Activated T-helper 1 cell treated with Interleukin-2 at 50 U/mL for 16 hours (primary cell): ENCODE measurements around the gene BCAP29.
"Not testable (repeated sequence)": the region's sequence is repeated elsewhere in the genome, so short reads cannot be mapped to it uniquely, and the experiment has no call there.

Experiments
- DNase-seq: peaks from one replicate; pipeline ENCODE4 v3.0.0-alpha.2; 2020; ENCODE audit warnings: low read depth

The BCAP29 gene

DNA sequence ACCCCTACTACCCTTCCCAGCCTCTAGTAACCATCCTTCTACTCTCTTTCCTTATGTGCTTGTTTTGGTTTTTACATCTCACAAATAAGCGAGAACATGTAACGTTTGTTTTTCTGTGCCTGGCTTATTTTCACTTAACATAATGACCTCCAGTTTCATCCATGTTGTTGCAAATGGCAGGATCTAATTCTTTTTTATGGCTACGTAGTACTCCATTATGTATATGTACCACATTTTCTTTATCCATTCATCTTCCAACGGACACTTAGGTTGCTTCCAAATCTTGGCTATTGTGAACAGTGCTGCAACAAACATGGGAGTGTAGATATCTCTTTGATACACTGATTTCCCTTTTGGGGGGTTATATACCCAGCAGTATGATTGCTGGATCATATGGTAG, 47.0 kb downstream of the BCAP29 start:
- DNase-seq, result no peak

DNA sequence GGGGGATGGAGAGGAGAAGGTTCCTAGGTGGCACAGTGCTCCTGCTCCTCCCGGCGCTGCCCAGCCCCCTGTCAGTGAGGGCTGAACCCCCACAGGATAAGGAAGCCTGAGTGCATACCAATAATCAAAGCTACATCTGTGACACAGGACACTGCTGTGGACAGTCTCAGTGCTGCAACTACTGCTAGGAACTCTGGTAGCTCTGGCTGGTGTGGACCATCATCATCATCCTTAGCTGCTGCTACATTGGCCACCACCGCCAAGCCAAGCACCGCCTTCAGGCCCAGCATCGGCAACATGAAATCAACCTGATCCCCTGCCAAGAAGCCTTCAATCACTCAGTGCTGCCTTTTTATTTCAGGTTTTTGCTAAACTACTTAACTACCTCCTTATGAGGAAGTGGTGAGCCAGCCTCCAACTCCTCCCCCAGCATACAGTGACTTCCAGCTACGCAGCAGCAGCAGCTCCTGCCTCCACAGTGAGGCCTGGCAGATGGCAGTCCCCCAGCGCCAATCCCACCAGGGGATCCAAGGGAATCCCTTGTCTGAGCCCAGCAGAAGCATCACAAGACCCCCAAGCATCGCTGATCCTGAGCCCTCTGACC, 48.5 kb downstream of the BCAP29 start:
- DNase-seq, result no peak

DNA sequence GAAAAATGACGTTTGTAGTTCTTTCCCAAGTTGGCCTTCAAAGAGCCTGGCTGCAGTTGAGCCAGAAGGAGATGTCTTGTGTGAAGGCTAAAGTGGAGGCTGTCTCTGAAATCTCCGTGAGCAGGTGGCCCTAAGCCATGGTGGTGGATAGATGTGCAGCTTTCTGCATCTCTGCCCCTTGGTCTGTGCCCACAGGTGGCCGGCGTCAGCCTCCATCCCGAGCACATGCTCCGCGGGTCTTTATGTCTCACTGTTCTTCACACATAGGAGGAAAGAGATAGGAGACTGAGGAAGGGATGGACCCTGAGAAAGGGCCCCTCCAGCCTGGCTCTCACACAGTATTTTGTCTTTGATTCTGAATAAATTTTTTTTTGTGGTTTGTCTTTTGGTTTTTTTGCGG, 50.3 kb downstream of the BCAP29 start:
- DNase-seq, result no peak

DNA sequence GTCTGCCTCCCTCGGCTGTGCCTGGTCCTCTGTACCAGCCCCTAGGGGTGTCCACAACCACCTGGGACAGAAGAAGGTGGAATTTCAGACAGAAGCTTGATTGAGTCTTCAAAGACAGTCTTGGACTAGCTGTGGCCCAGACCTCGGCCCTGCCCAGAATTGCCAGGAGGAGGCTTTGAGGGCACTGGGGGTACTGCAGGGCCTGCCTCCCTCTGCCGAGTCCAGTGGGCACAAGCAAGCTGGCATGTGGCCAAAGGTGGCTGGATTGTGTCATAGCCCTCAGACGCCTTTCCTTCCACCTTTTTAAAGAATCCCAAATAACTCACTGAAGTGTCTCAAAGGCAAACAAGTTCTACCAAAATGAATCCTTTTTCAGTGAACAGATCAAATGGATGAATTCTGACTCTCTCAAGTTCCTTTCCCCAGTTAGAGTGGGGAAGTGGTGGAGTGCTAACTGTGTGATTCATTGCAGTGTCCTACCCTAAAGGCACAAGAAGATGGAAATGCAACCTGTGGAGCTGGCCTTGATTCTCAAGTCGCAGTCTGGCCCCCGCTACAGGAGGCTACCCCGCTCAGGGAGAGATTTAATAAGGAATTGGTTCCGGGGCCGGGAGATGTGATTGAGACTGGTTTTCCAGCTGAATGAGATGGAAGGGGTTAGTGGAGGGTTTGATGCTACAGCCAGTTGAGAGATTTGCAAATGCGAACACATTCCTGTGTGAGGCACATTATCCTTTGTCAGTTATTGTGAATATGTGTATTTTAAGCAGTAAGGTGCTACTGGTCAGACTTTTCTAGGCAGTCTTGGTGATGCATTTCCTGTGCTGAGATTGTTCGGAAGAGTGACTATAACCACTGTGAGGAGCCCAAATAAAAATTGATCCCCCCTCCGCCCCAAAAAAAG, 51.8 kb downstream of the BCAP29 start:
- DNase-seq, result no peak

DNA sequence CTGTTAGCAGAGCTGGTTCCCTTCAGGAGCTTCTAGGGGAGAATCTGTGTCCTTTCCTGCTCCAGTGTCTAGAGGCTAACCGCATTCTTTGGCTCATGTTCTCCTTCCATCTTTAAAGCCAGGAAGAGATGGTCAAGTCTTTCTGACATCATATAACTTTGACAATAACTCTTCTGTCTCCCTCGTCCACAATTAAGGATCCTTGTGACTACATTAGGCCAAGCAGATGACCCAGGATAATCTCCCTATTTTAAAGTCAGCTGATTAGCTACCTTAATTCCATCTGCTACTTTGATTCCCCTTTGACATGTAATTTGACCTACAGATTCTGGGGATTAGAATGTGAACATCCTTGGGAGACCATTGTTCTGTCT, 52.4 kb downstream of the BCAP29 start:
- DNase-seq, result no peak

DNA sequence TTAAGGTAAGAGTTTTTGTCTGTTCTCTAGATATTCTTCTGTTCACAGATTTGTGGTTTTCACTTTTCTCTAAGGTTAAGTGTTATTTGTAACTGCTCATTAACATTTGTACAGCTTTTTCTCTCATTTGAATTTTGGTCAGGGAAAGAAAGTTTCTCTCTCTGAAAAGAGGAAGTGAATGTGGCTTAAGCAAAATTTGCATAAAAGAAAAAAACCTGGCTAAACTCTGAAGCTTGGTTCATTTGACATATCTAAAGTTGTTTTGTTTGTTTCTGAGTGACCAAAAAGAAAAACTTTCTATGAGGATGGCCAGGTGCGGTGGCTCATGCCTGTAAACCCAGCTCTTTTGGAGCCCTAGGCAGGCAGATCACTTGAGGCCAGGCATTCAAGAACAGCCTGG, 58.5 kb downstream of the BCAP29 start:
- no peak for DNase-seq

DNA sequence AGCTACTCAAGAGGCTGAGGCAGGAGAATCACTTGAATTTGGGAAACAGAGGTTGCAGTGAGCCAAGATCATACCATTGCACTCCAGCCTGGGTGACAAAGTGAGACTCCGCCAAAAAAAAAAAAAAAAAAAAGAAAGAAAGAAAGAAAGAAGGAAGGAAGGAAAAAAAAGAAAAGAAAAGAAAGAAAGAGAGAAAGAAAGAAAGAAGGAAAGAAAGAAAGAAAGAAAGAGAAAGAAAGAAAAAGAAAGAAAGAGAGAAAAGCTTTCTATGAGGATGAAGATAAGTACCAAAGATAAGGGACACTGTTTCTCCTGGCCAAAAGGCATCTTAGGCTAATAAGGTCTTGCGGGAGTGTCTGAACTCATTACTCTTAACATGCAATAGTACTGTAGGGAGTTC, 59.0 kb downstream of the BCAP29 start:
- not testable (repeated sequence) for DNase-seq

DNA sequence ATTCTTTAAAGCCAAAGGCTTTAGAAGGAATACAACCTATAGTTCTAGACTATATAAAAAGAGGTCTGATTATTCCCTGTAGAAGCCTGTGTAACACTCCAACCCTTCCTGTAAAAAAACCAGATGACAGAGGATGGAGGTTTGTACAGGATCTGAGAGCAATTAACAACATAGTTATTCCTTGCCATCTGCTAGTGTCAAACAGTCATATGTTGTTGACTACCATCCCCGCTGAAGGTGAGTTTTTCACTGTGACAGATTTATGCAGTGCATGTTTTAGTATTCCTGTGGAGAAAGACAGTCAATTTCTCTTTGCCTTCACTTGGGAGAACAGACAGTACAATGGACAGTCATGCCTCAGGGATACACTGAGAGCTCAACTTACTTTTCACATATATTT, 61.6 kb downstream of the BCAP29 start:
- no peak for DNase-seq

DNA sequence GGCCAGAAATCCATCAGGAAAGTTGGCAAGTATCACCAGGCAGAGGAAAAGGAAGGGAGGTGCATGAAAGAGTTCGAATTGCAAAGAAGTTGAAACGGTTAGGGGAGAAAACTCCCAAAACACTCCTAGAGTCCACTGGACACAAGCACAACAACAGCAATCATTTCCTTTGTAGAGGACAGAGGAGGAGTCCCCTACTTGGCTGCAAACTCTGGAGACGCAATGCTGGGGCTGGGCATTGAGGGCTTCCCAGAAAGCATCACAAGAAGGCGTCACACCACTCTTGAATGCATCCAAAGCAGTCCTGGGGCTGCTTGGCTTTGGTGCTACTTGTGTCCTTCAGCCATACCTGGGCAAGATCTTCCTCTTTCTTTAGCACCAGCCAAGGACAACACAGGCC, 62.5 kb downstream of the BCAP29 start:
- no peak for DNase-seq

DNA sequence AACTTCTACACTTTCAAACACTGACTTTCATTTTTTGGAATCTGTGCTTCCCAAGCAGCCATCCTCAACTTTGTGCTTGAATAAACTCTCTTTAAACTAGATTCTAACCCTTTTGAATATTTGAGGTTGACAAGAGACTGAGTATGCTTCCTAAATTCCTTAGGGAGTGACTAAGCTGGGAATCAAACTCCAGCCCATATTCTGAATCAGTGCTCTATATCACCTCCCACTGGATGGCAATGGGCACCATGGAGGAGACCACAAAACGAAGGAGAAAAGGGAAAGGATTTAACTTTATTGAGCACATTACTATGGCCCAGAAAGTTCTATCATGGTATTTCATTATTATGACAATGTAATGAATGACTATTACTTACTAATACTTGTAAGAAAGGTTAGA, 63.4 kb downstream of the BCAP29 start:
- DNase-seq, result no peak

DNA sequence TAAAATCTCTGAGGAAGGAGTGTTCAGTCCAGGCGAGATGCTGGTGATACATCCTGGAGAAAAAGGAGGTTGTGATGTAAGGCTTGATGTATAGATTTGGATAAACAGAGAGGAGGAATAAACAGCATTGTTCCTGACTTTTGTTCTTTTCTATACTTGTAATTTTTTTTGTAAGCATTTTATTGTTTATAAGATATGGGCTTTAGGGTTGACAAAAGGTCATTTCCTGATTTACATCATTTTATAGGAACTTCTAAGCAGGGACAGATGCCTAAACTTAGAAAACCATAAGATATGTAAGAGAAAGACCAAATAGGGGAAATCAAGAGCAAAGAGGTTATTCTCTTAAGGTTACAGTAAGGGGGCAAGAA, 63.9 kb downstream of the BCAP29 start:
- DNase-seq, result no peak

DNA sequence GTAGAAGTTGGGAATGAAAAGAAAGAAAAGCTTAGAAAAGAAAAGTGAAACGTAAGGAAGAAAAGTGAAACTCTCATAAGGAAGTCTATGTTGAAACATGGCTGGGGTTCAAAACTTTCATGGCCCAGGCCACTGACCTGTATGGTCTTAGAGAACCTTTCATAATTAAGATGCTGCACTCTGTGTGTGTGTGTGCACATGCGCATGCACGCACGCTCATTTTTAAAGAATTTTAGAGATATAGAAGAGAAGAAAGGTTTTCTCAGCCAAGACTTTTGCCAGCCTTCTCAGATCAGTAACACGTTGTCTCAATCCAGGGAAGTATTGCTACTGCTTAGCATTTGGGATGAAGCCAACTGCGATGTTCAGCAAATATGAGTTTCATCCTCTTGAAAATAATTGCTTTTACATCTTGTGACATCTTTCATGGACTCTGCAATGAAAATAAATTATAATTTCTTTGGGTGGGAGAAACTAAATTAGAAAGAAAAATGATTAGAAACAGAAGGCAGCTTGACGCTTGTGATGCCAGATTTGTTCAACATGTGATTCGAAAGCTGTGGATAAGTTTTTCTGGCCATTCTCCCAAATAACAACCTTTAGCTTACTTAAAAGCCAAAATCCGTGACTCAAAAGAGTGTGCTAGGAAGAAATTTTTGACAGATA, 64.4 kb downstream of the BCAP29 start:
- DNase-seq, result no peak

DNA sequence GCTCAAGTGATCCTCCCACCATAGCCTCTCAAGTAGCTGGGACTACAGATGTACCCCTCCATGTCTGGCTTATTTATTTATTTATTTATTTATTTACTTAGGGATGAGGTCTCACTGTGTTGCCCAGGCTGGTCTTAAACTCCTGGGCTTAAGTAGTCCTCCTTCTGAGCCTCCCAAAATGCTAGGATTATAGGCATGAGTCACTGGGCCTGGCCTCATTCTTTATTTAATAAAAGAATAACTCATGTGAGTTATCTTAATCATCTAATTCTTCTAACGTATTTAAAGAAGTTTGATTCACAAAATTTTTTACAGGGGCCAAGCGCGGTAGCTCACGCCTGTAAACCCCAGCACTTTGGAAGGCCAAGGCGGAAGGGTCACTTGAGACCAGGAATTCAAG, 72.6 kb downstream of the BCAP29 start:
- DNase-seq, result no peak

DNA sequence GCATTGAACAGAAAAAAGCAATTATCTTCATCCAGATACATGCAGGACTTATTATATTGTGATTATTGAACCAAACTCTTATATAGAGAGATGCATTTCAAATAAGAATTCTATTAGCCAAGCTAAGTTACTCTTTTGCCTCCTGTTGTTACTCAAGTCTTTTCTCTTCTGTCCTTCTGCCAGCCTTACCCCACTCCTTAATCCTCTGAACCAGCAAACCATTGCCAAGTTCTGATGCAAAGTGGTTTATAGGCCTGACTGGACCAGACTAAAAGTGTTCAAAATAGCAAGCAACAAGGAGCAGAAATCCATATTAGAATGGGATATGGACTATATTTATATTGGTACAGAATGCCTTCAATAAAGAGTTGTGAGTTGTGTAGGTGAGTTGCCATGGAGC, 78.4 kb downstream of the BCAP29 start:
- no peak for DNase-seq

DNA sequence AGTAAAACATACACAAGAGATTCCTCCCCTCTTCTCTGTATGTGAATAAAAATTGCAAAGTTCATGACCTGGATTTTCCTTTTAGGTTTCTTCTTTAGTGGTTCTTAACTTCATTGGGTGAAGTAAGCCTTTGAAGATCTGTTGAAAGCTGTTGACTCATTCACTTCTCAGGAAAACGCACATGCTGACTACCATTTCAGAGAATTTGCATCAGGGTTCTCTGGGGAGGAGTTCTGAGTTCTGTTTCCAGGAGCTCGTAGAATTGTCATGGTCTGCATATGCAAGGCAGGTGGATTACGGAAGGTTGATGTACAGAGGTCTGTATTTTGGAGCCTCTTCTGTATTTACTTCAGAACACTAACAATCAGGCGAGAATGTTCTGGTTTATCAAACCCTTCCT, 79.6 kb downstream of the BCAP29 start:
- no peak for DNase-seq

DNA sequence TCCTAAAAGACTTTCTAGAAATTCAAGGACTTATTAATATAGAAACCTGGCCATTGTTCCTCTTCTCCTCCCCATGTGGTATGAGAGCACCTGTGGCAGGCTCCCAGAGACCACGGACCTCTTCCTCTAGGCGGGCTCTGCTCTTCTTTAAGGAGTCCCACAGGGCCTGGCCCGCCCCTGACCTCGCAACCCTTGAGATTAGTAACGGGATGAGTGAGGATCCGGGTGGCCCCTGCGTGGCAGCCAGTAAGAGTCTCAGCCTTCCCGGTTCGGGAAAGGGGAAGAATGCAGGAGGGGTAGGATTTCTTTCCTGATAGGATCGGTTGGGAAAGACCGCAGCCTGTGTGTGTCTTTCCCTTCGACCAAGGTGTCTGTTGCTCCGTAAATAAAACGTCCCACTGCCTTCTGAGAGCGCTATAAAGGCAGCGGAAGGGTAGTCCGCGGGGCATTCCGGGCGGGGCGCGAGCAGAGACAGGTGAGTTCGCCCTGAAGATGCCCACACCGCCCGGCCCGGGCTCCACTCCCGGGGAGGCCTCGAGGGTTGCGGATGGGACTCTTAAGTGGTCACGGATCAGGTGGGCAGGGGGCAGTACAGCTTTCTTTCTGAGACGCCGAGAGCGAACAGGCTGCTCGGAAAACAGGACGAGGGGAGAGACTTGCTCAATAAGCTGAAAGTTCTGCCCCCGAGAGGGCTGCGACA, 80.5 kb downstream of the BCAP29 start, which contains the start of gene SLC26A4:
Gene SLC26A4 (plus strand): TSS at position 448 of the 700 bp plus-strand sequence. CDS start 814 bp downstream, outside the sequence.
- no peak for DNase-seq

DNA sequence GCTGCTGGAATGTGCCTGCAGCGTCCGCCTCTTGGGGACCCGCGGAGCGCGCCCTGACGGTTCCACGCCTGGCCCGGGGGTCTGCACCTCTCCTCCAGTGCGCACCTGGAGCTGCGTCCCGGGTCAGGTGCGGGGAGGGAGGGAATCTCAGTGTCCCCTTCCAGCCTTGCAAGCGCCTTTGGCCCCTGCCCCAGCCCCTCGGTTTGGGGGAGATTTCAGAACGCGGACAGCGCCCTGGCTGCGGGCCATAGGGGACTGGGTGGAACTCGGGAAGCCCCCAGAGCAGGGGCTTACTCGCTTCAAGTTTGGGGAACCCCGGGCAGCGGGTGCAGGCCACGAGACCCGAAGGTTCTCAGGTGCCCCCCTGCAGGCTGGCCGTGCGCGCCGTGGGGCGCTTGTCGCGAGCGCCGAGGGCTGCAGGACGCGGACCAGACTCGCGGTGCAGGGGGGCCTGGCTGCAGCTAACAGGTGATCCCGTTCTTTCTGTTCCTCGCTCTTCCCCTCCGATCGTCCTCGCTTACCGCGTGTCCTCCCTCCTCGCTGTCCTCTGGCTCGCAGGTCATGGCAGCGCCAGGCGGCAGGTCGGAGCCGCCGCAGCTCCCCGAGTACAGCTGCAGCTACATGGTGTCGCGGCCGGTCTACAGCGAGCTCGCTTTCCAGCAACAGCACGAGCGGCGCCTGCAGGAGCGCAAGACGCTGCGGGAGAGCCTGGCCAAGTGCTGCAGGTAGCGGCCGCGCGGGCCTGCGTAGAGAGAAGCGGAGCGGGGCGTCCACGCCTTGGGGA, 81.2 kb downstream of the BCAP29 start:
- peak; percentile 11 for DNase-seq

DNA sequence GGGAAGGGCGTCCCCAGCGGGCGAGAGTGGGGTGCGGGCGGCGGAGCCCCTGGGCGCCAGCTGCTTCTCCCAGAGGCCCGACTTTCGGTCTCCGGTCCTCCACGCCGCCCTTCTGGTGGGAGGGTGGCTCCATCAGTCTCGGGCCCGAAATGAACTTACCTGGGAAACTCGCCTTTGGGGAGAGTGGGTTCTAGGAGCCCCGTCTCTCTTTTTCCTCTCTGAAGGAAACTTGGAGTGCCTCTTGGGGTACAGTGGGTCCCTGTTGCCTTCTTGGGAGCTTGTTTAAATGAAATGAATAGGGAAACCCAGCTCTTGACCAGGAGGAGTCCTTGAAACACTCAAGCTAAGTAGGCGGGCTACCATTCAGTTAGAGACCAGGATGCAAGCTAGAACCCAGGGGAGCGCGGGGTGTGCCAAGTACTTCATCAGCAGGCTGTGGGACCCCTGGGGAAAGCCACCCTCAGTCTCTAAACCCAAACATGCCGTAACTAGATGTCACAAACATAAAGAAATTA, 81.9 kb downstream of the BCAP29 start:
- DNase-seq, result no peak

DNA sequence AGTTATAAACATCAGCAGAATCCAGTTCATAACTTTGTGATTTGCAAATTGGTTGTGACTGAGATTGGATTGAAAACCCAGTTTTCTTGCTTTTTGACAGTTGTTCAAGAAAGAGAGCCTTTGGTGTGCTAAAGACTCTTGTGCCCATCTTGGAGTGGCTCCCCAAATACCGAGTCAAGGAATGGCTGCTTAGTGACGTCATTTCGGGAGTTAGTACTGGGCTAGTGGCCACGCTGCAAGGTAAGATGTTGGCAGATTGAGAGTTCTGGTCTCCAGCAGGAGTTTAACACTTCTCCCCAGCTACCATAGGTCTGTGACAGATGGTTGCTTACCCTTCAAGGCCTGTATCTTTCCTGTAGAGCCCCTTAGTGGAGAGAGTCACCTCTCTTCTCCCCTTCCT, 83.2 kb downstream of the BCAP29 start:
- DNase-seq, result no peak

DNA sequence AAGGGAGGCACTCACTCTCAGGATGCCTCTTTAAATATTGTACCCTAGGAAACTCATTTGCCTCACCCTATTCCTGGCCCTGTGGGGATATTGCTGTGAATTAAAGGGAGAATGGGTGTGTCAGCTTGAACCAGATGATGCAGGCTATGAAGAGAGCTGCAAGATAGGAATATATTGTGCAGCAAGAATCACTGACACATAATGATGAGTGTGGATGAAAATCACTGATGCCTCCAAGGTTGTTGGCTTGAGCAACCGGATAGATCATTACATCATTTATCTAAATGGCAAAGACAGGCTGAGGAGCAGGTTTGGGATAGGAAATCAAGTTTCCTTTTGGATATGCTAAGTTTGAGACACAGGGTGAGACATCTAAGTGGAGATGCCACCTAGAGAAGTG, 86.7 kb downstream of the BCAP29 start:
- no peak for DNase-seq

DNA sequence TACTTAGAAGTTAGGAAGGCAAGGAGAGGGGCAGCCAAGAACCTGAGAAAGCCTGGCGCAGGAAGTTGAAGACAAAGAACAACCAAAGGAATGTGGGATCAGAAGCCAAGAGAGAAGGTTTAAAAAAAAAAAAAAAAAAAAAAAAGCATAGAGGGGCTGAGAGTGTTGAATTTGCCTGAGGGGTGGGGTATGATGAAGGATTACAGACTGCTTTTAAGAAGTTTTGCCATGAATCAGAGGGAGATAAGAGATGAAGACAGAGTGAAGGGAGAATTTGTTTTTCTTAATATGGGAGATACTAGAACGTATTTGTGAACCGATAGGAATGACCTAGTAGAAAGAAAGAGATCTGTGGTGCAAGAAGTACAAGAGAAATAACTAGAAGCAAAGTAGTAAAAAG, 87.3 kb downstream of the BCAP29 start:
- no peak for DNase-seq

DNA sequence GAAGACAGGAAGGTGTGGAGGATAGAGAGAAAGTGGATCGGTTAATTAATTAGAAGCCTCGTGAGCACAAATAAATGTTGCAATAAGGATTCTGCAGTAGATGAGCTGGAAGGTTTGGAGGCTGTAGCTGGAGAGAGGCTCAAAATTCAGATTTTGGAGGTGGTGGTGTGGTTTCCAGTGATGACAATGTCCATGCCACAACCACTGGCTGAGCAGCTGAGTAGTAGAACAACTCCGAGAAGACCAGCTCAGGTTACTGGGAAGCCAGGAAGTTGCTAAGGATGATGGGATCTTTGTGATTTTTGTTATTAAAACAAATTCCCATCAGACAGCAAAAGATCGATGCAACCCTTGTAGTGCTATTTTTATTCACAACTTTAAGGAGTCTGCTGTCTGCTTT, 88.2 kb downstream of the BCAP29 start:
- no peak for DNase-seq
